ENCODE measurements around the gene NDUFB2.

GRCh38 chr7:140734096-140734495 is 37.6 kb downstream of the NDUFB2 start:
- TF ChIP-seq POLR2AphosphoS5 (IDR thresholded peaks at IDR 0.05; ENCODE audit: insufficient read depth in 1 of 2, low read depth in 1 of 2) (no peak), POLR2A (IDR thresholded peaks at IDR 0.05) (no peak), CTCF (IDR thresholded peaks at IDR 0.05) (no peak)
